Loucy (cell line): ENCODE data around the gene POLA1.

ENCODE experiments used
- CTCF ChIP-seq: fragments of 200-600 bp; sonication (generic); conservative IDR thresholded peaks from 2 replicates; pipeline ENCODE4 v1.5.1; 2014; ENCODE audit warnings: mild to moderate bottlenecking, antibody characterized with exemption, low read length
- EZH2phosphoT487 ChIP-seq: fragments of 200-600 bp; IDR thresholded peaks from 2 replicates; pipeline ENCODE4 v1.6.1; 2018; ENCODE audit warnings: antibody characterized with exemption, mild to moderate bottlenecking, moderate library complexity, borderline replicate concordance

- TF ChIP-seq CTCF, result no peak
- no peak for TF ChIP-seq EZH2phosphoT487
Measured at GRCh38 chrX:24961809-24962208, 268.1 kb downstream of the POLA1 start.
